RKO (cell line): ENCODE results near the gene OSBPL6.

ENCODE experiments used
- DNase-seq: peaks from one replicate; pipeline ENCODE4 v3.0.0-alpha.2; 2016; ENCODE audit warnings: low spot score

Gene OSBPL6

DNA sequence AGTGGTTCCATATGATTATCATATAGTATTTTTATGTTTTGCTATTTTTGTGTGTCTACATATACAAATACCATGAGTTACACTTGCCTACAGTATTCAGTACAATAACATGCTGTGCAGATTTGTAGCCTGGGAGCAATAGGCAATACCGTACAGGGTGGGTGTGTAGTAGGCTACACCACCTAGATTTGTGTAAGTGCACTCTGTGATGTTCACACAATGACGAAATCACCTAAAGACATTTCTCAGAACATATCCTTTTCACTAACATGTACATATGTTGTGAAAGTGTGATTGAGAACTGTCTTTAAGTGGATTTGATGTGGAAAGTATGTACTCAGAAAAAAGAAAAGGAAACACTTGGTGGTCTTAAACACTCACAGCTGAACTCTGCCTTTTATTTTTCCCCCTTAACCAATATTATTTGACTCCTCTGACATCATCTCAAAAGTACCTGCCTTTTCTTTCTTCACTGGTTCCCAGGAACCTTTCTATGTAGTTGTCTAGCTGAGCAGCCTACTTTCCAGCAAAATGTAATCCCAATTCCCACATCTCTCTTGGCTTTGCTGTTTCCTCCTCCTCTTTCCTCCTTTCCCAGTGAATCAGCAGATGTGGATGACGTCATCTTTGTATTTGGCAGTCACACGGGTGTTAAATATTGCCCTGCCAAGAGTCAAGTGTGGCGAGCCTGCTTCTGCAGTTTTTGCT, 47.7 kb downstream of the OSBPL6 start:
- DNase-seq, result peak; percentile 83

DNA sequence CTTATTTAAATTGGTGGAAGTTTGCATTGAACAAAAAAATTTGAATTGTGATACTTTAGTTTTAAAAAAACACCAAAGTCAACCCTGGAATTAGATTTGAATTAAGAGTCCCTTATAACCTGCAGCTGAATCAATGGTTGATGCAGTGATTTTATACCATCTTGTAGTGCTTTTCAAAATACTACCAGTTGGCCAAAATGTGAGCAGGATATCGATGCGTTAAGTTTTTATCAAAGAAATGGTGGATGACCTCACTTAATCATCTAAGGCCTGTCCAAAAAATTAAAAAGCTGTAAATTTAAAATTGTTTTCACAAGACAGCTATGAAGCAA, 48.2 kb downstream of the OSBPL6 start:
- DNase-seq, result no peak

DNA sequence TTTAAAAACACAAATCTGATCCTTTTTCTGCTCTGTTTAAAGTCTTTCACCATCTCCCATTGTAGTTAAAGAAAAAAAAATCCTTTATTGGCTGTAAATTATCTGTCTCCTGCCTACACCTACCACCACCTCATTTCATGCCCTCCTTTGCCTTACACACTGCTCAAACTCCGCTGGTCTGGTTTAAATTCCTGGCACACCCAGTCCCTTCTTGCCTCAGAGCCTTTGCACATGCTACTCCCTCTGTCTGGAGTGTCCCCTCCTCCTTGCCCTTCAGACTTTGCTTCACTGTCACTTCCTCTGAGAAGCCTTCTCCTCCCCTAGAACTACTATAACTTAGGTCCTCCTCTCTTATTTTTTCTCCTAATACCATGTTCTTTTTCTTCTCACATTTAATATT, 49.6 kb downstream of the OSBPL6 start:
- no peak for DNase-seq

DNA sequence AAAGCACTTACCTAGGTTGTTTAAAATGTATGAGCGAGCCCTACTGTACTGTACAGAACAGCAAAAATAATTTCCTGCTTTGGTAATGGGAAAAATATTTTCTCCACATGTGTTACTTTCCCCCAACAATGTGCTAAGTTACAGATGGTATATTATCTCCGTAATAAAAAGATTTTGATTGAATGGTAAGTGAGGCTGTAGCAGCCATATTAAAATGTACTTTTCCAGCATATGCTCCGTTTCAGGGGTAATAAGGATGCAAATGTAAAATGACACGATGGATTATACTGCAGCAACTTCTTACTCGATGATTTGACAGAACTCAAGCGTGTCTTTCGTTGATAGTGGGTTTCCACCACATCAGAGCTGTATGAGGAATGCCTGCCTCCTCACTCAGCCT, 50.5 kb downstream of the OSBPL6 start:
- DNase-seq, result no peak

DNA sequence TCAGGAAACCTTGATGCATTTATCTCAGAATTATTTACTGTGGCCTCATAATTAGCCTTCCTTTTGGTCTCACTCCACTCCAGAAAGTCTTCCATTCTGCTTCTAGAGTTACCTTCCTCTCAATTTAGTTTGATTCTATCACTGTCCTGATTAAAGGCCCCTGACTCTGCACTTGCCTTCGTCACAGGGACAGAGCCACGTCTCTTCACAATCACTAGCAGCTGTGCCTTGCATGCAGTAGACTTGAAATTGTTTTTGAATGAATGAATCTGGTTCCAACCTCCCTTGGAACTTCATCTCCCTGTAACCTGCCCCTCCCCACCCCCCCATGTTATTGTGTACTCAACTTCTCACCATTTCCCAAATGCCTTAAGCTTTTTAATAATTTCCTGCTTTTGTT, 52.4 kb downstream of the OSBPL6 start:
- no peak for DNase-seq

DNA sequence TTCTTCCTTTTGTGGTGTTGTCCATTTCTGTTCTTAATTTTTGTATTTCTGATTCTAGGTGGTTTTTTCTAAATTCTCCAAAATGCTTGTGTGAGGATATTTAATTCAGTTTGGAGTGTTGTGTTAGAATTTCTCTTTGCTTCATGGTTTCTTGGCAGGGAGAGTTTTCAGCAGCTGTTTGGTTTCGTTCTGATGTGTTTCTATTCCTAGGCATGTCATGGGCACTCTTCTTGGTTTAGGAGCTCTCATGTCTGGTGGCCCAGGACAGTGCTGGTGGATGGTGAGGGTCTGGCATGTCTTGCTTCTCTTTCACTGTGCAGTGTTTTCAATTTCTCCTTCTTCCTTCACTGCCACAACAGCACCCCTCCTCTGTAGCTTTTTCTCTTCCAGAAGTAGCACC, 52.9 kb downstream of the OSBPL6 start:
- DNase-seq, result no peak

DNA sequence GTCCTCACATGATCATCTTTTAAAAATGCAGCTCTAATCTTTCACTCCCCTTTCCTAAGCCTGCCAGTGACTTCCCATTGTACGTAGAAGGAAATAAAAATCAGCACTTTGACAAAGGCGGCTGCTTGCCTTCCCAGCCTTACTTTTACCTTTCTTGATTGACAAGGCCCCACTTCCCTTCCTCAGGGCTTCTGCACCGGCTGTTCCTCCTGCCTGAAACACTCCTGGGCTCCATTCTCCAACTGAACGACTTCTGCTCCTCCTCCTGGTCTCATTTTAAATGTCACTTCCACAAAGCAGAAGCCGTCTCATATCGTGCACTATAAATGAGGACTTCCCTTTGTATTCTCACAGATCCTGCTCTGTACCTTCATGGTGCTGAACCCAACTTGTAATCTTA, 56.1 kb downstream of the OSBPL6 start:
- DNase-seq, result no peak

DNA sequence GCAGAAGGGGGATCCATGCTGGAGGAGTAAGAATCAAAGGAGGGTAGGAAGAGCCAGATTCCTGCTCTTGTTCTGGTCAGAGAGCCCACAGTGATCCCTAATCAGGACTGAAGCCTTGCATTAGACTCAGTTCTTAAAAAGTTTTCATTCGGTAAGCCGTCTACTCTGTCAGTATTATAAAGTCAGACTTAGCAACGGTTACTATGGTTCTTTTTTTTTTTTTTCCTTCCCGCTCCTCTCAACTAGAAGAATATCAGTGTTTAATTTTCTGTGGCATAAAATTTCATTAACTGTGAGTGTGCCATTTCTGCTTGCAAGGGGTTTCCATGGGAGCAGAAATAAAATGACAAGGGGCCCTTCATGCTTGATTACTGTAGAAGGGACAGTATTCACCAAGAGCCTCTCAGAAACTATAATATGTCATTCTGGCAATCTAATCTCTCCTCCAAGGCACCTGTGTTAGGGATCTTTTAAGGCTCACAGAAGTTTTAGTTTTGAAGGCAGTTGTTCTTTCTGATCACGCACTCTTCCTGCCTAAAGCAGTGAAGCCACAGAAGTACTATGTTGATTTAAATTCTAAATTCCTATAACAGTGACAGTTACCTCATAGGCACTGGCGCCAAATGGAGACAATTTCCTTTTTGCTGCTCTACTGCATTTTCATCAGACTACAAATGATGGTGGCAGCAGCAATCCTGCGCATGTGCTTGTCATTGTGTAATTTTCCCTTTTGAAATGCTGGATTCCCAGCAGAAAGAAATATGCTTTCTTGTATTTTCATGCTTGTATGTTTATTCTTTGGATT, 57.0 kb downstream of the OSBPL6 start:
- no peak for DNase-seq

DNA sequence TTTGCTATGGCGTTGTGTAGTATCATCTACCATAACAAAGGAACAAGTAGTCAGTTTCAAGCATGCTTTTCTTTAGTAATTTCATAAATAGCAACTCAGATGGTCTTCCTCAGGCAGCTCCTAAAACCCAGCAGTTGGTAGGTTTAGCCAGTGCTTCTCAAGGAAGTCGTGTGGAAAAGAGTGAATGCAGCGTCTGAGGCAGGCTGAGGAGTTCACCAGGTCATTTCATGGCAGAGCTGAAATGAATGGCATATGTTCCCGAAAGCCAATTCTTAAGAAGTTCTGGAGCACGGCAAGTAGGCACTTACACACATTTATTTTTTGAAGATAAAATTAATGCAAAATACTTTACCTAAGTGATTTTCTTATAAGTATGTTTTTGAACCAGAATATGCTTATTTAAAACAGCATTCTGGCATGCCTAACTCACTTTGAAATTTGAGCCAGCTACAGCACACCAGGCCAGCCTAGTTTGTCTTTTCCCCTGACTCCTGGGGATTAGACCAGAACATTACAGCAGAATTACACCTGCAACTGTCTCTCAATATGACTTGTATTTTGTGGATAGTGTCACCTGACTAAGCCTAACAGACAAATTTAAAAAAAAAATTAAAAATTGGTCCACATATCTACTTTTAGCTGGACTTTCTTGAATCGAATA, 62.2 kb downstream of the OSBPL6 start:
- DNase-seq, result no peak

DNA sequence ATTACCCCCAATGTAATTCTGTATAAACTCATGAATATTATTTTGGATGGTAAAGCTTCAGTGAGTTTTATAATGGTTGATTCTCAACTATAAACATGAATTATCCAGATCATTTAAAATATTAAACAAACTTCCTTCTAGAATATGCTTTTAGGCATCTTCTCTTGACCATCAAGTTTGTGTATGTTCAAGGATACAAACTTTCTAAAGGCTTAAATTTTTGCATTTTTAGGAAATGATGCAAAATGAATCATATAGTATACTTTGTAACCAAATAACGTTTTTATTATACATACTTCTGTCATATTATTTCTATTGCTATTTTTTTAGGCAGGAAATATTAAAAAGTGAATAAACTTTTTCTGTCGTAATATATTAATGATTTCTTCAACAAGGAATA, 62.8 kb downstream of the OSBPL6 start:
- no peak for DNase-seq

DNA sequence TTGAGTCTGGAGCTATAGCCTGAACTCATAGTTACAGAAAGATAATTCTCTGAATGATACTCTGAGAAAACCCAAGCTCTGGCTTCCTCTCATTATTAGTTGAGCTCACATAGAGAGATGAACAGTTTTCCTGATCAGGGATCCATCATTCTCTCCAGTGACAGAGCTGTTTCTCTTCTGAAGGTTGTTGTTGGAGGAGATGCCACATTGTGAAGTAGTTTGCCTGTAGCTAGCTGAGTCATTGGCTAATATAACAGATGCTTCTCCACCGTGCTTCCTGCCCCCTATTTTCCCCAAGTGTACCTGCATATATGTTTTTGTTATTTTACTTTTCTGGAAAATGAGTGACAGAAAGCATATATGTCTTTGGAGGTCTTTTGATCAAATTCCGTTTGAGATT, 64.6 kb downstream of the OSBPL6 start:
- no peak for DNase-seq

DNA sequence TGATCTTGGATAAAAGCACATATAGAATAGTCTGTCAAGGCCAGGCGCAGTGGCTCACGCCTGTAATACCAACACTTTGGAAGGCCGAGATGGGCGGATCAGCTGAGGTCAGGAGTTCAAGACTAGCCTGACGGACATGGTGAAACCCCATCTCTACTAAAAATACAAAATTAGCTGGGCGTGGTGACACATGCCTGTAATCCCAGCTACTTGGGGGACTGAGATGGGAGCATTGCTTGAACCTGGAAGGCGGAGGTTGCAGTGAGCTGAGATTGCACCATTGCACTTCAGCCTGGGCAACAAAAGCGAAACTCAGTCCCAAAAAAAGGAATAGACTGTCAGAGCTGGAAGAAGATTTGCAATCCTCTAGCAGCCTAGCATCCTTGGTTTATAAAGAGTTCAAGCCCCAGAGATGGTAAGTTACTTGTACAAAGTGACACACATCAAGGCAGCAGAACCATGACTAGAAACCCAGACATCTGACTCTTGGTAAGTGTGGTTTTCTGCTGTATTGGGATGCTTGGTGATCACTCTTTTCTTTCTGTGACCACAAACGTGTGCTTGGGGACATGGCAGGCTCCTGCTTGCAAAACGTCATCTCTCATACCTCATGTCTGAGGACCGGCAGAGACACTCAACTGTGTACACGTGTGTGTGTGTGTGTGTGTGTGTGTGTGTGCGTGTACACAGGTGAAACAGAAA, 69.0 kb downstream of the OSBPL6 start:
- no peak for DNase-seq

DNA sequence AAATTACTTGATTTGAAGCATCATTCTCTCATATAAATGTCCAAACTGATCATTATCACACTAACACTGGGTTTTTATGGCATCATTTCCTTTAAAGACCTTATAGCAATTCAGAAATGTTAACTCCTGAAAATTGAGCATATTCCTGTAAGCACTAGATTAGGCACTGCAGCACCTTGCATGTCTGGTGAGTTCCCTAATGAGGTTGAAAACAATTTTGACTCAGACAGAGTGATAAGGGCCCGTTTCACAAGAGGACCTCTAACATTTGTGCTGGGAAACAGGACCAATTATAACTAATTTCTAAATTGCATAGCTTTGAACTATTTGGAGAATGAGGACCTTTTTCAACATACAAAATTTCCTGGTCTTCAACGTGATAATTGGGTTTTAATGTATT, 69.9 kb downstream of the OSBPL6 start:
- no peak for DNase-seq

DNA sequence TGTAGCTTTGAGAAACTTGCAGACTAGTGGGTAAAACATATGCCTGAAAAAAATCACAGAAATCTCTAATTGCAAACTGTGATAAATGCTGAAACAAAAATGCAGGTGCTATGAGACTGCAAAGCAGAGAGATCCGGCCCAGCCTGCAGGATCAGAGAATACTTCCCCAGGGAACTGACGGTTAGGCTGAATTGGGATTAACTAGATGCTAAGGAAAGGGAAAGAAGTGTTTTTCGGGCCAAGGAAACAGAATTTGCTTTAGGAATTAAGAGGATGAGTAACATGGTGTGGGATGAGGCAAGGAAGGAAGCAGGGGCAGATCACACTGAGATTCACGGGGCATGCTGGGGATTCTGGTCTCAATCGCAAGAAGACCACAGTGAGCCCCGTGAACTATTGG, 71.5 kb downstream of the OSBPL6 start:
- DNase-seq, result no peak

DNA sequence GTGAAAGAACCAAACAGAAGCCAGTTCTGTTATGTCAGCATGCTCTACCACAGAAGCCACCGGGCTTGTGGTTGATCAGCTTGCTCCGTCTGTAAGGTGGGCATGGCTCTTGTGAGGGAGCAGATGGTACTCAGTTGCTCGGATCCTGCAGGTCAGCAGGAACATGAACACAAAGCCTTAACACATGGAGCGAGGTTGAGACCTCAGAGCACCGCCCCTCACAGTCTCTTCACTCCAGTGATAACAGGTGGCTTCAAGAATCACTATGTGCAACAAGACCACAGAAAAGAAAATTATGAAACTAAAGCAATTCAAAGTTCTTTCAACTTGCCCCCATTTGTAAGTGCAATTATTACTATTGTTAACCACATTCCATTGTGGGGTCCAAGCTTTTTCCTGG, 72.1 kb downstream of the OSBPL6 start:
- no peak for DNase-seq

DNA sequence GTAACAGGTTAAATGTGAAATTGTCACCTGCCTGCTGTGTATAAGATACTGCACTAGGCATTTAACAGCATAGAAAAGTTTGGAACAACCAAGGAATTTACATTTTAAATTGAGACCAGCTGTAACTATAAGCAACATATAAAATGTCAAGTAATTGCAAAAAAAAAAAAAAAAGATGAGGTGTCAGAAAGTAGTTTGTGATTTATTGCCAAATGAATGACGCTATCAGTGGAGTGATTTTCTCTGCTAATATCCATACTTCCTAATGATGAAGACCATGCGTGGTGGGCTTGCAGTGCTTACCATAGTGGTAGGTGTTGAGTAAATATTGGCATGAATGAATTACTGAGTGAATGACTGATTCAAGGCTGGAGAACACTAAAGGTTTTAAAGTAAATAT, 73.3 kb downstream of the OSBPL6 start:
- DNase-seq, result no peak

DNA sequence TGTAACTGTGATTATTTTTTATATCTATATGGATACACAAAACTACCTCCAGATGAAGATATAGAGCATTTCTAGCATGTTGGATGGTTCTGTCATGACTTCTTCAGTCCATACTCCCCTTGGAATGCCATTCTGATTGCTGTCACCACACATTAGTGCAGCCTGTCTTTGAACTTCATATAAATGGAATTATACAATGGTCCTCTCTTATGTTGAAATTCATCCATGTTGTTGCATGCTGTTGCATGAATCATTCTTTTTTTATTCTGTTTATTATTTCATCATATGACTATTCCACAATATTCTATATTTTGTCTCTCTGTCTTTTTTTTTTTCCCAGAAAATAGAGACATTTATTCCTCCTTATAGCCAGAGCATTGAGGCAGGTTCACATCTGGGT, 74.1 kb downstream of the OSBPL6 start:
- no peak for DNase-seq

DNA sequence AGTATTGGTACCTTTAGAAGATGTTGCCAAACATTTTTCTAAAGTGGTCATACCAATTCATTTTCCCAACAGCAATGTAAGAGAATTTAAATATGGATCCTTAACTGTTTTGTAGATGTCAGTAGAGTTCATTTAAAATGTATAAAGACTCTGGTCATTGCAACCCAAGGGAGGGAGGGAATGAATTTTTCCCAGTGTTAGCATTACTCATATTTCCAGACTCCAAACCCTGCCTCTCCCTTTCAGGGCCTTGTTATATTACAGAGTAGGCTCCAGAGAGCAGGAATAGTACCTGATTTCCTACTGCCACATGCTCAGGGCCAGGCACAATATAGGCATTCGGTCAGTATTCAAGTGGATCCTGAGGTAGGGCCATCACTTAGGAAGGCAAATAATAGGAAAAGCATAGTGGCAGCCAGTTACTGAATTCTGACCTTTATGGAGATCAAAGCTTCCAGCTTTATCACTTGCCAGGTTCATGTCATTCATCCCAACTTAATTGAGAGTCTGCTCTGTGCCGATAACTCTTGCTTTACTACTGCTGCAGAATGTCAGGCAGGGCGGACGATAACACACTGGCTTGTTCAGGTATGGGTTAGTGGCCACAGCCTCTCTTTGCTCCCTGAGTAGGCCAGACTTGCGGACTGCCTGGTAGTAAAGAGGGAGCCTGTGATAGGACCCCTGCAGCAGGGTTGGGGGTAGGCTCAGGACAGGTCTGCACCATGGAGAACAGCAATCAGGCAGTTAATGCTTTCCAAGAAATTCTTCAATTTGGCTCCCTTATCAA, 75.3 kb downstream of the OSBPL6 start:
- no peak for DNase-seq

DNA sequence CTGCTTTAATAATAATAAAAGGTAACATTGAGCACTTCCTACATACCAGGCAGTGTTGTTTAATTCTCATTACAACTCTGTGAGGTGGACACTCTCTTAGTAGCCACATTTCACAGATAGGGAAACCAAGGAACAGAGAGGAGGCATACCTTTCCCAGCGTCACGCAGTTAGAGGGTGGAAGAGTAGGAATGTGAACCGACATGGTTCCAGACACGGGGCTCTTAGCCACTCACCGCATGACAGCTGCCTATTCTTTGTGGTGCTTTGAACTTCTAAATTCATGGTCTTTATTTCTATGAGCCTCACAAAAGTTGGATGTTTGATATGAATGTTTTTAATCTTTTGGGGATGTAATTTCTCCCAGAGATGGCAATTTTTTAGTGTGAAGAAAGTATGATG, 76.0 kb downstream of the OSBPL6 start:
- DNase-seq, result no peak

DNA sequence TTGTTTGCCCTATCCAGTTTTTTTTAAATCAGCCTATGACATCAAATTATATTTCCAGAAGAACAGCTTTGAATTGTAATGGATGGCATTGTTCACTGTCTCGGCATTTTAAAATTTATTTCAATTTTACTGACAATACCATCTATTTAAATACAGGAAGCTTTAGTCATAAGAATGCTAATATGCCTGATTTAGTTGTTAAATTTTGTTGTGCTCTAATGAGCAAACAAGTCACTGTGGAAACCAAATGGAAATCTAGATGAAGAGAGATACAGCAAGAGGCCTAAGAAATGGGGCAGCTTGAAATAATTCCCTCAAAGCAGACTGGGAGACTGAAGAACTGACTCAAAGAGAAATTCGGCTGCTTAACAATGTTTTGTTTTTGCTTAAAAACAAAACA, 76.8 kb downstream of the OSBPL6 start:
- no peak for DNase-seq

DNA sequence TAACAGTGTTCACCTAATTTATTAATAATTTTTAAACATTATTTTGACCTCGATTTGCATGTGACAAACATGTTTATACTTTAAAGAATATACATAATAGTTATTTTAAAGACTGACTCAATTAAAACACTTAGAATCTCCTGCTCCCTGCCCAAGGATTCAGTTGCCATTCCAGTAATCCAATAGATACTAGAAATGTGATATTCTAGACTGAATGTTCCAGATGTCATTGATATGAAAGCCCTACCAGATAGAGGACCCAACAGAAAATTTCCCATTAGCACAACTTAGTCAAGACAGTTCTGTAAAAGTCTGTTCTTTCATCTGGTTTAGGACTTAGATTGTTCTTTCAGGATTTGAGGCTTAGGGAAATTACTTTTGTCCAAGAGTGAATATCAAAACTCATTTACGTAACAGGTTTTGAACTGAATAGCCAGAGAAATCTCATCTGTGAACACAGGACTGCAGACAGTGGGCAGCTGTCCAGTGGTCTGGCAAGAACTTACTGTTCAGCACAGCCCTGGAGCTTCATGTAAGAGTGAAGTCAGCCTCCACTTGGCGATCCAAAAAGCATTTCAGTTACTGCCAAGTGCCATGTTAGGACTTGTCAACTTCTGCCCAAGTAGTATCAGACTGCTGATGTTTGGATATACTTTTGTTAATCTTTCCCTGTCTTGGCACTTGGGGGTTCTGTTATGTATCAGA, 77.5 kb downstream of the OSBPL6 start:
- no peak for DNase-seq
